ENCODE data around the gene SHOC2. TPM values are rescaled to one million over a fixed set of nuclear protein-coding genes. Genes with fewer than 3 reads are reported as not detected.

The SHOC2 gene
- 100 to 1,000 TPM in 5 of 6 donors, 10 to 100 TPM in 1; 92.5 to 139 (median 123) TPM for polyA plus RNA-seq (ENCODE audit: low read depth in 6 of 6)

GRCh38 chr10:110919349-110919931, at the start of gene SHOC2:
TSS of gene SHOC2 (plus strand) at chr10:110919604. CDS start at chr10:110964359, 44,755 bp downstream.
- peak within 1 kb of the TSS; percentile 99 to 100 (median 100) for H3K27ac Mint-ChIP-seq
- peak; percentile 22 to 23 for ATAC-seq (ENCODE audit: low read depth in 2 of 2)
- no peaks in the 10 kb centered on the region for H3K9me3 Mint-ChIP-seq
- DNase-seq, result peak; percentile 98
- no peaks in the 10 kb centered on the region for H3K27me3 Mint-ChIP-seq
- H3K4me3 Mint-ChIP-seq, result peak within 1 kb of the TSS; percentile 93 to 100 (median 98)
- H3K36me3 Mint-ChIP-seq, result no peaks in the 10 kb centered on the region
- peaks cover 27 to 45% (median 31%) of the 10 kb centered on the region in 3 donors for H3K4me1 Mint-ChIP-seq

GRCh38 chr10:110870823-110871297, 48.5 kb upstream of the SHOC2 start:
- ATAC-seq (ENCODE audit: low read depth in 2 of 2) (no peak), DNase-seq (no peak)
- peak overlapping the region; percentile 95 to 100 (median 98) for H3K27ac Mint-ChIP-seq
- peak overlapping the region; percentile 86 to 100 (median 98) for H3K4me3 Mint-ChIP-seq
- no peaks in the 10 kb centered on the region for H3K27me3 Mint-ChIP-seq
- H3K36me3 Mint-ChIP-seq, result peaks cover 0 to 8% of the 10 kb centered on the region in 2 donors
- H3K4me1 Mint-ChIP-seq, result peaks cover 47 to 74% (median 63%) of the 10 kb centered on the region in 3 donors
- H3K9me3 Mint-ChIP-seq, result no peaks in the 10 kb centered on the region

GRCh38 chr10:110871298-110872084, 47.9 kb upstream of the SHOC2 start, which contains the start of gene PDCD4:
TSS of gene PDCD4 (plus strand) at chr10:110871928. CDS start at chr10:110876028, 4,100 bp downstream.
- peak within 1 kb of the TSS; percentile 96 to 100 (median 98) for H3K27ac Mint-ChIP-seq
- H3K27me3 Mint-ChIP-seq, result no peaks in the 10 kb centered on the region
- DNase-seq (peak; percentile 87), ATAC-seq (ENCODE audit: low read depth in 2 of 2) (peak; percentile 68)
- H3K4me3 Mint-ChIP-seq, result peak within 1 kb of the TSS; percentile 86 to 100 (median 98)
- H3K9me3 Mint-ChIP-seq, result no peaks in the 10 kb centered on the region
- peaks cover 40 to 71% (median 56%) of the 10 kb centered on the region in 3 donors for H3K4me1 Mint-ChIP-seq
- peaks cover 0 to 8% of the 10 kb centered on the region in 2 donors for H3K36me3 Mint-ChIP-seq

- H3K4me3 Mint-ChIP-seq, result peak overlapping the region; percentile 86 to 99 (median 96)
- H3K27me3 Mint-ChIP-seq, result no peaks in the 10 kb centered on the region
- H3K27ac Mint-ChIP-seq, result peak overlapping the region; percentile 96 to 99 (median 97)
- H3K4me1 Mint-ChIP-seq, result peaks cover 41 to 66% (median 54%) of the 10 kb centered on the region in 3 donors
- H3K9me3 Mint-ChIP-seq, result no peaks in the 10 kb centered on the region
- DNase-seq, result peak; percentile 74
- peak; percentile 67 to 68 for ATAC-seq (ENCODE audit: low read depth in 2 of 2)
- peaks cover 0 to 8% of the 10 kb centered on the region in 2 donors for H3K36me3 Mint-ChIP-seq
These were observed 47.0 kb upstream of the SHOC2 start for GRCh38 chr10:110872145-110872983.

- H3K27me3 Mint-ChIP-seq, result no peaks in the 10 kb centered on the region
- DNase-seq (no peak), ATAC-seq (ENCODE audit: low read depth in 2 of 2) (no peak)
- no peaks in the 10 kb centered on the region for H3K9me3 Mint-ChIP-seq
- H3K27ac Mint-ChIP-seq, result peak overlapping the region; percentile 96 to 99 (median 97)
- H3K4me3 Mint-ChIP-seq, result peak overlapping the region; percentile 86 to 99 (median 96)
- H3K4me1 Mint-ChIP-seq, result peaks cover 42 to 64% (median 56%) of the 10 kb centered on the region in 3 donors
- H3K36me3 Mint-ChIP-seq, result peaks cover 5 to 8% of the 10 kb centered on the region in 2 donors
These were observed 46.1 kb upstream of the SHOC2 start for GRCh38 chr10:110872984-110873923.

- Mint-ChIP-seq H3K27ac (peak overlapping the region; percentile 20 to 99 (median 68)), H3K4me1 (peaks cover 47 to 60% (median 54%) of the 10 kb centered on the region in 3 donors), H3K9me3 (no peaks in the 10 kb centered on the region), H3K27me3 (no peaks in the 10 kb centered on the region), H3K36me3 (peaks cover 8 to 9% of the 10 kb centered on the region in 2 donors), H3K4me3 (peak overlapping the region; percentile 54 to 99 (median 86))
- DNase-seq, result no peak
- ATAC-seq (ENCODE audit: low read depth in 2 of 2), result no peak
These were observed 45.5 kb upstream of the SHOC2 start for GRCh38 chr10:110873951-110874350.

- no peaks in the 10 kb centered on the region for H3K27me3 Mint-ChIP-seq
- H3K36me3 Mint-ChIP-seq, result peaks cover 8 to 9% of the 10 kb centered on the region in 2 donors
- DNase-seq (no peak), ATAC-seq (ENCODE audit: low read depth in 2 of 2) (no peak)
- peak overlapping the region in 1 of 8 donors; percentile 30 for H3K4me3 Mint-ChIP-seq
- peak overlapping the region in 2 of 6 donors; percentile 19 to 65 for H3K27ac Mint-ChIP-seq
- H3K4me1 Mint-ChIP-seq, result peaks cover 36 to 50% (median 46%) of the 10 kb centered on the region in 3 donors
- no peaks in the 10 kb centered on the region for H3K9me3 Mint-ChIP-seq
These were observed 43.4 kb upstream of the SHOC2 start for GRCh38 chr10:110876000-110876399.

GRCh38 chr10:110876788-110877187, 42.6 kb upstream of the SHOC2 start:
- Mint-ChIP-seq H3K4me1 (peaks cover 34 to 48% (median 44%) of the 10 kb centered on the region in 3 donors), H3K27ac (peak overlapping the region in 1 of 6 donors; percentile 16), H3K27me3 (no peaks in the 10 kb centered on the region), H3K9me3 (no peaks in the 10 kb centered on the region), H3K4me3 (no peak overlapping the region), H3K36me3 (peaks cover 3 to 9% of the 10 kb centered on the region in 2 donors)
- ATAC-seq (ENCODE audit: low read depth in 2 of 2), result no peak
- DNase-seq, result no peak

- Mint-ChIP-seq H3K27ac (peak overlapping the region in 4 of 6 donors; percentile 1 to 68 (median 26)), H3K4me1 (peaks cover 48 to 57% (median 50%) of the 10 kb centered on the region in 3 donors), H3K4me3 (no peak overlapping the region), H3K36me3 (peaks cover 13 to 14% of the 10 kb centered on the region in 2 donors), H3K9me3 (no peaks in the 10 kb centered on the region), H3K27me3 (no peaks in the 10 kb centered on the region)
- ATAC-seq (ENCODE audit: low read depth in 2 of 2), result no peak
- DNase-seq, result no peak
These were observed 39.4 kb upstream of the SHOC2 start for GRCh38 chr10:110880012-110880411.

GRCh38 chr10:110881247-110881646, 38.2 kb upstream of the SHOC2 start:
- peak overlapping the region in 1 of 8 donors; percentile 16 for H3K4me3 Mint-ChIP-seq
- ATAC-seq (ENCODE audit: low read depth in 2 of 2), result no peak
- H3K36me3 Mint-ChIP-seq, result peaks cover 13 to 17% of the 10 kb centered on the region in 2 donors
- peak overlapping the region in 2 of 6 donors; percentile 68 to 81 for H3K27ac Mint-ChIP-seq
- H3K9me3 Mint-ChIP-seq, result no peaks in the 10 kb centered on the region
- no peaks in the 10 kb centered on the region for H3K27me3 Mint-ChIP-seq
- peaks cover 43 to 62% (median 52%) of the 10 kb centered on the region in 3 donors for H3K4me1 Mint-ChIP-seq
- DNase-seq, result no peak

GRCh38 chr10:110881905-110882304, 37.5 kb upstream of the SHOC2 start:
- no peaks in the 10 kb centered on the region for H3K27me3 Mint-ChIP-seq
- H3K4me3 Mint-ChIP-seq, result no peak overlapping the region
- H3K36me3 Mint-ChIP-seq, result peaks cover 13 to 18% of the 10 kb centered on the region in 2 donors
- H3K9me3 Mint-ChIP-seq, result no peaks in the 10 kb centered on the region
- H3K27ac Mint-ChIP-seq, result peak overlapping the region in 1 of 6 donors; percentile 68
- DNase-seq (no peak), ATAC-seq (ENCODE audit: low read depth in 2 of 2) (no peak)
- peaks cover 43 to 64% (median 54%) of the 10 kb centered on the region in 3 donors for H3K4me1 Mint-ChIP-seq

- H3K9me3 Mint-ChIP-seq, result no peaks in the 10 kb centered on the region
- no peak for ATAC-seq (ENCODE audit: low read depth in 2 of 2)
These were observed 35.5 kb upstream of the SHOC2 start for GRCh38 chr10:110883924-110884323.

More at GRCh38 chr10:110883924-110884323, 35.5 kb upstream of the SHOC2 start:
- no peak for DNase-seq
- H3K27ac Mint-ChIP-seq, result peak overlapping the region in 5 of 6 donors; percentile 3 to 69 (median 67)
- no peak overlapping the region for H3K4me3 Mint-ChIP-seq
- H3K36me3 Mint-ChIP-seq, result peaks cover 13 to 20% of the 10 kb centered on the region in 2 donors
- peaks cover 29 to 46% (median 37%) of the 10 kb centered on the region in 3 donors for H3K4me1 Mint-ChIP-seq
- no peaks in the 10 kb centered on the region for H3K27me3 Mint-ChIP-seq

Data from naive B cell (primary cell).